H1 (cell line): ENCODE data around the gene DACH2. TPM values are rescaled to one million over a fixed set of nuclear protein-coding genes. Genes with fewer than 3 reads are reported as not detected.

Experiments used
- CHD7 ChIP-seq: fragments of 300-600 bp; sonication (generic); IDR thresholded peaks from 2 replicates; pipeline ENCODE4 v1.7.1; 2012; ENCODE audit warnings: low read length, moderate library complexity, mild to moderate bottlenecking, inconsistent platforms; ENCODE audit not compliant: insufficient replicate concordance
- polyA plus RNA-seq, 7 experiments: library from polyadenylated mRNA; depleted of rRNA in 3 of 7; stranded (reverse) in 5 of 7; unstranded in 2 of 7; fragments of >200 nt in 5 of 7; fragments of 200-250 nt in 2 of 7; gene quantifications; 1 replicate in 5 of 7; 2 replicates in 1 of 7; 4 replicates in 1 of 7; pipeline versions ENCODE4 v1.2.1 to v1.2.3, GENCODE V29; 2011 to 2013; ENCODE audit warnings: missing spikeins in 2 of 7, mixed read lengths in 2 of 7
- total RNA-seq: library from RNA; stranded (reverse); fragmentation: NEBNext Ultra II Directional; extraction: Animal tissue kit (Norgen Biotek cat#: 25700); gene quantifications from 2 replicates; pipeline ENCODE4 v1.2.1, GENCODE V29; 2021

DACH2 gene
- total and polyA plus RNA-seq, 2 of the 8 experiments (the other 6 are each of a cell fraction or from before 2014, with no cell fraction given) = 1.0 to 1.8 TPM

GRCh38 chrX:86171366-86171765 lies 23.1 kb downstream of the DACH2 start (continued):
- TF ChIP-seq CHD7 = no peak
